Peyer's patch (tissue), 4 donors: Measurements from ENCODE around the gene CA11.

Experiments
- CTCF ChIP-seq, 6 experiments: fragments of 450-650 bp in 4 of 6; fragments of 200-600 bp in 2 of 6; sonication (generic) in 1 of 6; IDR thresholded peaks; one replicate each; pipeline ENCODE4 v1.5.1; 2017 to 2019; ENCODE audit warnings: antibody characterized with exemption in 6 of 6, mild to moderate bottlenecking in 3 of 6, moderate library complexity in 1 of 6
- POLR2A ChIP-seq, 2 donors: fragments of 450-650 bp; IDR thresholded peaks; one replicate each; pipeline ENCODE4 v1.5.1; 2017; ENCODE audit warnings: antibody characterized with exemption in 2 of 2, mild to moderate bottlenecking in 2 of 2, moderate library complexity in 2 of 2

DNA sequence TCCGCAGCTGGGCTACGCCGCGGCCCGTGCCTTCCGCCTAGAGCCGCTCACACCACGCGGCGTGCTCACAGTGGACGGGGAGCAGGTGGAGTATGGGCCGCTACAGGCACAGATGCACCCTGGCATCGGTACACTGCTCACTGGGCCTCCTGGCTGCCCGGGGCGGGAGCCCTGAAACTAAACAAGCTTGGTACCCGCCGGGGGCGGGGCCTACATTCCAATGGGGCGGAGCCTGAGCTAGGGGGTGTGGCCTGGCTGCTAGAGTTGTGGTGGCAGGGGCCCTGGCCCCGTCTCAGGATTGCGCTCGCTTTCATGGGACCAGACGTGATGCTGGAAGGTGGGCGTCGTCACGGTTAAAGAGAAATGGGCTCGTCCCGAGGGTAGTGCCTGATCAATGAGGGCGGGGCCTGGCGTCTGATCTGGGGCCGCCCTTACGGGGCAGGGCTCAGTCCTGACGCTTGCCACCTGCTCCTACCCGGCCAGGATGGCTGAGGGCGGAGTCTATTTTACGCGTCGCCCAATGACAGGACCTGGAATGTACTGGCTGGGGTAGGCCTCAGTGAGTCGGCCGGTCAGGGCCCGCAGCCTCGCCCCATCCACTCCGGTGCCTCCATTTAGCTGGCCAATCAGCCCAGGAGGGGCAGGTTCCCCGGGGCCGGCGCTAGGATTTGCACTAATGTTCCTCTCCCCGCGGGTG is 16.2 kb downstream of the CA11 start:
- TF ChIP-seq CTCF (IDR thresholded peaks at IDR 0.05) (no peak), POLR2A (IDR thresholded peaks at IDR 0.05) (peak; percentile 38 to 79)
